K562 (cell line): ENCODE results near the gene CIAO3. TPM values are rescaled to one million over a fixed set of nuclear protein-coding genes. Genes with fewer than 3 reads are reported as not detected.

Source experiments
- ATAC-seq: fragments of 200-7000 bp; cut with Tn5 transposase; 3 replicates; pipeline ENCODE4 v1.9.1; 2020; ENCODE audit warnings: moderate library complexity
- BruUV-seq: library from RNA; stranded (reverse); fragments of 400-500 nt; replicated peaks from 2 replicates; lab custom pipeline; 2021; lab: Mats Ljungman, UMichigan
- CTCF ChIA-PET: fragments of 300-600 bp; formaldehyde crosslinking; extraction: SDS; loops from one replicate; lab custom pipeline; 2021; ENCODE audit warnings: low intra/inter-chr PET ratio; lab: Yijun Ruan, JAX
- POLR2A ChIA-PET: fragments of 300-600, 350-650 bp; sonication (Branson Sonifier 250); formaldehyde crosslinking; extraction: SDS; loops from one replicate; lab custom pipeline; 2021; ENCODE audit warnings: antibody characterized with exemption, inconsistent platforms; lab: Yijun Ruan, JAX
- DNase-seq, 4 experiments: peaks; one replicate each; pipeline versions ENCODE4 v3.0.0 to v3.0.0-alpha.2; 2011 to 2018; ENCODE audit warnings: low spot score in 3 of 4, mixed read lengths in 3 of 4; ENCODE audit errors: extremely low read depth in 1 of 4
- FAIRE-seq: peaks from 2 replicates; lab custom pipeline; 2011; peaks lifted over from hg19 to GRCh38; lab: Jason Lieb, UNC
- H2AFZ ChIP-seq: 2 replicates; pipeline ENCODE4 v1.6.0; 2011; ENCODE audit warnings: low read depth, low read length, control low read depth, inconsistent platforms
- H3K27ac ChIP-seq: fragments of 200-600 bp; 3 replicates; pipeline ENCODE4 v1.8.0; 2011; ENCODE audit warnings: low read depth, mild to moderate bottlenecking, control low read depth, inconsistent platforms, low read length, moderate library complexity, mixed read lengths; ENCODE audit errors: extremely low read depth
- H3K27me3 ChIP-seq, 2 experiments: fragments of 300-600 bp in 1 of 2; 2 replicates in 1 of 2; 3 replicates in 1 of 2; pipeline versions ENCODE4 v1.6.0 to v1.8.0; 2011; ENCODE audit warnings: inconsistent platforms in 2 of 2, low read length in 2 of 2, mild to moderate bottlenecking in 1 of 2, mixed read lengths in 1 of 2, moderate library complexity in 1 of 2; ENCODE audit not compliant: control insufficient read depth in 2 of 2, insufficient read depth in 2 of 2
- H3K36me3 ChIP-seq: fragments of 300-600 bp; 3 replicates; pipeline ENCODE4 v1.8.0; 2011; ENCODE audit warnings: mild to moderate bottlenecking, low read length, inconsistent platforms; ENCODE audit not compliant: control insufficient read depth, insufficient read depth
- H3K4me1 ChIP-seq, 2 experiments: fragments of 200-600 bp in 1 of 2; replicated peaks in 1 of 2; 2 replicates in 1 of 2; 3 replicates in 1 of 2; pipeline versions ENCODE4 v1.5.1 to v1.8.0; 2011; ENCODE audit warnings: inconsistent platforms in 2 of 2, low read length in 2 of 2, mild to moderate bottlenecking in 1 of 2, mixed read lengths in 1 of 2, moderate library complexity in 1 of 2; ENCODE audit not compliant: control insufficient read depth in 2 of 2, insufficient read depth in 2 of 2
- H3K4me2 ChIP-seq: 2 replicates; pipeline ENCODE4 v1.6.1; 2011; ENCODE audit warnings: low read length, control low read depth, inconsistent platforms, mixed read lengths; ENCODE audit not compliant: insufficient read depth
- H3K4me3 ChIP-seq: fragments of 200-600 bp; sonication (generic), shearing (Covaris generic); 2 replicates; pipeline ENCODE4 v1.5.1; 2016; ENCODE audit warnings: control low read depth, inconsistent platforms
- H3K79me2 ChIP-seq: fragments of 200-600 bp; 3 replicates; pipeline ENCODE4 v1.8.0; 2011; ENCODE audit warnings: low read length, inconsistent platforms; ENCODE audit not compliant: control insufficient read depth, insufficient read depth
- H3K9ac ChIP-seq, 2 experiments: 2 replicates each; pipeline versions ENCODE4 v1.6.0 to v1.6.1; 2011; ENCODE audit warnings: low read depth in 2 of 2, low read length in 2 of 2, control low read depth in 1 of 2, inconsistent platforms in 1 of 2, mild to moderate bottlenecking in 1 of 2, mixed read lengths in 1 of 2; ENCODE audit not compliant: insufficient read depth in 1 of 2
- H3K9me1 ChIP-seq: one replicate; pipeline ENCODE4 v1.6.0; 2011; ENCODE audit warnings: inconsistent platforms, mild to moderate bottlenecking, low read length, moderate library complexity; ENCODE audit not compliant: control insufficient read depth, insufficient read depth
- H3K9me3 ChIP-seq: replicated peaks from 2 replicates; pipeline ENCODE4 v1.5.1; 2011; ENCODE audit warnings: low read depth, low read length, inconsistent platforms; ENCODE audit not compliant: control insufficient read depth, insufficient read depth
- H4K20me1 ChIP-seq: replicated peaks from 2 replicates; pipeline ENCODE4 v1.6.1; 2011; ENCODE audit warnings: low read length, inconsistent platforms, mixed read lengths; ENCODE audit not compliant: control insufficient read depth, insufficient read depth
- ATF3 ChIP-seq, 2 experiments: fragments of 450-650 bp in 1 of 2; sonication (generic) in 1 of 2; formaldehyde crosslinking in 1 of 2; IDR thresholded peaks in 1 of 2; conservative IDR thresholded peaks in 1 of 2; 2 replicates each; pipeline versions ENCODE4 v1.6.1 to v1.8.1; 2016 to 2023; ENCODE audit warnings: mild to moderate bottlenecking in 2 of 2, moderate library complexity in 2 of 2, inconsistent platforms in 1 of 2, missing genetic modification reagents in 1 of 2
- EP300 ChIP-seq: IDR thresholded peaks from 2 replicates; pipeline ENCODE4 v1.6.1; 2012; ENCODE audit warnings: low read length, improper control_type of control experiment
- FIP1L1 ChIP-seq: fragments of 200-400 bp; formaldehyde crosslinking; IDR thresholded peaks from 2 replicates; pipeline ENCODE4 v1.6.1; 2018; ENCODE audit warnings: mild to moderate bottlenecking, low read depth, low read length; ENCODE audit not compliant: poor library complexity, severe bottlenecking
- HMGN3 ChIP-seq: IDR thresholded peaks from 2 replicates; pipeline ENCODE4 v1.6.1; 2011; ENCODE audit warnings: borderline replicate concordance, low read depth, mild to moderate bottlenecking, mixed read lengths, low read length; ENCODE audit not compliant: insufficient read length; ENCODE audit errors: extremely low read depth
- HOMEZ ChIP-seq: fragments of 250-450 bp; sonication (Bioruptor Pico); IDR thresholded peaks from 2 replicates; pipeline ENCODE4 v1.4.0; 2020; ENCODE audit warnings: mild to moderate bottlenecking, moderate library complexity
- KLF13 ChIP-seq: fragments of 450-650 bp; IDR thresholded peaks from 2 replicates; pipeline ENCODE4 v1.6.1; 2016; ENCODE audit warnings: missing genetic modification characterization, low read depth, mild to moderate bottlenecking, missing compliant biosample characterization, moderate library complexity, borderline replicate concordance
- PCBP1 ChIP-seq: fragments of 200-400 bp; formaldehyde crosslinking; IDR thresholded peaks from 2 replicates; pipeline ENCODE4 v1.6.1; 2018; ENCODE audit warnings: mild to moderate bottlenecking, low read depth, low read length; ENCODE audit not compliant: poor library complexity, severe bottlenecking
- RBFOX2 ChIP-seq: fragments of 200-400 bp; formaldehyde crosslinking; IDR thresholded peaks from 2 replicates; pipeline ENCODE4 v1.6.1; 2017; ENCODE audit warnings: low read depth, mild to moderate bottlenecking, low read length, moderate library complexity
- SAFB2 ChIP-seq: fragments of 200-400 bp; formaldehyde crosslinking; IDR thresholded peaks from 2 replicates; pipeline ENCODE4 v1.6.1; 2018; ENCODE audit warnings: borderline replicate concordance, low read length, low read depth, moderate library complexity; ENCODE audit not compliant: severe bottlenecking
- SMAD4 ChIP-seq: fragments of 250-450 bp; sonication (Bioruptor Pico); conservative IDR thresholded peaks from 2 replicates; pipeline ENCODE4 v1.8.0; 2021; ENCODE audit warnings: inconsistent platforms, mild to moderate bottlenecking, moderate library complexity
- SPI1 ChIP-seq: IDR thresholded peaks from 2 replicates; pipeline ENCODE4 v1.6.1; 2011; ENCODE audit warnings: low read depth, low read length, control low read depth, borderline replicate concordance
- TARDBP ChIP-seq: fragments of 450-650 bp; IDR thresholded peaks from 2 replicates; pipeline ENCODE4 v1.6.1; 2016
- ZNF224 ChIP-seq: sonication (generic); formaldehyde crosslinking; IDR thresholded peaks from 2 replicates; pipeline ENCODE4 v1.8.0; 2022; ENCODE audit warnings: mild to moderate bottlenecking, missing genetic modification reagents
- ZNF324 ChIP-seq: fragments of 250-450 bp; sonication (Bioruptor Pico); IDR thresholded peaks from 2 replicates; pipeline ENCODE4 v1.4.0; 2020; ENCODE audit warnings: mild to moderate bottlenecking
- WGBS: fragments of 100-300 bp; shearing (Covaris generic); methylation state at CpG from one replicate; pipeline ENCODE4 v1.1.6; 2016; ENCODE audit warnings: low coverage, mixed read lengths; ENCODE audit not compliant: insufficient coverage; ENCODE audit errors: missing lambda C conversion rate; 5-methylcytosine and 5-hydroxymethylcytosine counted together
- in situ Hi-C: fragments of 300-500 bp; cut with MboI; formaldehyde crosslinking; loops from 4 replicates; pipeline ENCODE4 v1.15.0; 2018; ENCODE audit warnings: inconsistent platforms, mixed read lengths
- intact Hi-C: fragments of 100-400 bp; cut with micrococcal nuclease; formaldehyde crosslinking; loops from 2 replicates; pipeline ENCODE4 v1.14.2; 2022
- polyA plus RNA-seq, 8 experiments: library from polyadenylated mRNA; depleted of rRNA in 4 of 8; stranded (reverse) in 5 of 8; unstranded in 3 of 8; fragments of >200 nt; fragmentation: Nextera tagmentation in 2 of 8; fragmentation: Illumina TruSeq in 1 of 8; extraction: Ambion mirVana in 2 of 8; extraction: Trizol in 1 of 8; gene quantifications; 2 replicates each; pipeline versions ENCODE4 v1.2.1 to v1.2.3, GENCODE V29; 2011 to 2014; ENCODE audit warnings: inconsistent platforms in 1 of 8, missing spikeins in 1 of 8
- total RNA-seq, 7 experiments: library from RNA; depleted of rRNA in 6 of 7; stranded (reverse); fragments of >200 nt in 6 of 7; fragmentation: Illumina TruSeq in 2 of 7; extraction: Trizol in 2 of 7; gene quantifications; 2 replicates each; pipeline versions ENCODE4 v1.2.1 to v1.2.3, GENCODE V29; 2011 to 2021; ENCODE audit warnings: low replicate concordance in 1 of 7

CIAO3 gene
- total and polyA plus RNA-seq, 9 of the 15 experiments (the other 6 are each of a cell fraction or from before 2014, with no cell fraction given): 2.2 to 35.6 (median 18.7) TPM

GRCh38 chr16:732332-732731 is 8.5 kb downstream of the CIAO3 start (continued):
- TF ChIP-seq ZNF324 (no peak), TARDBP (no peak), EP300 (no peak), SAFB2 (no peak)

GRCh38 chr16:730666-731509 is 9.9 kb downstream of the CIAO3 start:
- Histone ChIP-seq H3K4me2 (no peak overlapping the region), H3K9me3 (no peaks in the 10 kb centered on the region), H3K9ac (peak overlapping the region in 1 of 2 experiments; percentile 86; a peak in 2 of 4 replicates), H4K20me1 (no peaks in the 10 kb centered on the region; the same call in none of the 2 replicates), H3K9me1 (no peaks in the 10 kb centered on the region), H3K4me1 (peaks cover 10 to 93% of the 10 kb centered on the region in 2 experiments; a peak in 4 of 5 replicates), H3K27me3 (no peaks in the 10 kb centered on the region), H3K36me3 (peaks cover 64% of the 10 kb centered on the region; the same call in 2 of the 3 replicates), H3K79me2 (peaks cover 25% of the 10 kb centered on the region), H3K4me3 (no peak overlapping the region), H2AFZ (no peak overlapping the region), H3K27ac (no peak overlapping the region)
- no peak for DNase-seq
- FAIRE-seq: no peak
- no TSS peak for BruUV-seq
- in situ Hi-C loops (no loop called here), intact Hi-C loops (no loop called here)
- ChIA-PET CTCF (no interaction called here), POLR2A (interaction anchor here (0.7 to 2.0 kb wide), 9 partner anchors 9 to 82 kb away, joined by 3 to 16 read pairs (median 5); partner anchors contain the start of genes ANTKMT, CIAO3 and GNG13)
- ATAC-seq: no peak
- 88% methylated on average over 19 of the region's 22 CpGs for WGBS
- peak; percentile 38; the same call in 1 of the 2 replicates for TF ChIP-seq RBFOX2
- TF ChIP-seq KLF13 (tag): no peak
- peak; percentile 0 for TF ChIP-seq FIP1L1
- no peak for TF ChIP-seq HOMEZ (CRISPR knock-in tag)
- TF ChIP-seq HMGN3: no peak
- no peak for TF ChIP-seq SMAD4 (CRISPR knock-in tag)
- TF ChIP-seq SPI1: 0 out of 2 replicates have a peak, but pooled peaks have one; percentile 2
- no peak for TF ChIP-seq PCBP1
- no peak for TF ChIP-seq ATF3 (IDR thresholded peaks at IDR 0.05)
- no peak for TF ChIP-seq ATF3 (CRISPR knock-in tag; conservative IDR thresholded peaks at IDR 0.05)
- TF ChIP-seq ZNF224 (CRISPR knock-in tag): no peak
